Measurements from ENCODE around the gene HOXC12. TPM values are rescaled to one million over a fixed set of nuclear protein-coding genes. Genes with fewer than 3 reads are reported as not detected.

The HOXC12 gene
- total RNA-seq, 1 experiment from 2014 or later = not detected

- Histone ChIP-seq H3K4me3 (no peak overlapping the region), H3K27ac (no peak overlapping the region), H3K27me3 (peaks cover 34% of the 10 kb centered on the region), H3K9me3 (replicated peaks) (no peaks in the 10 kb centered on the region), H3K4me1 (no peaks in the 10 kb centered on the region), H3K36me3 (no peaks in the 10 kb centered on the region)
- DNase-seq = no peak
Measured at GRCh38 chr12:54004841-54005530, 50.3 kb downstream of the HOXC12 start.

DNA sequence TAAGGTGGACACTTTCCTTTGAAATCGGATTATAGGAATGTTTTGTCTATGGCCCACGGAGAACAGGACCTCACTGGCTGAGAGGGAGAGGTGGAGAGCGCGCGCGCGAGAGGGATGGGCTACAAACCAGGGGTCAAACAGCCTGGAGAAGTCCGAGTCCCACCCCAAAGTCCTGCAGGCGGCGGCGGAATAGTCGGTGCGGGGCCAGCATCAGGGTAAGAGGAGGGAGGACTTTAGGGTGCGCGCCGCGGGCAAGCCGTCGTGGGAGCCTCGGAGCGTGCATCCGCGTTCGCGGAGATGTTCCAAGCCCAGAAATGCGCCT is 50.8 kb downstream of the HOXC12 start:
- H3K9me3 ChIP-seq (replicated peaks) = no peaks in the 10 kb centered on the region
- no peaks in the 10 kb centered on the region for H3K36me3 ChIP-seq
- DNase-seq = no peak
- no peak overlapping the region for H3K4me3 ChIP-seq
- H3K4me1 ChIP-seq = no peaks in the 10 kb centered on the region
- peaks cover 39% of the 10 kb centered on the region for H3K27me3 ChIP-seq
- H3K27ac ChIP-seq = no peak overlapping the region

- Histone ChIP-seq H3K9me3 (replicated peaks) (no peaks in the 10 kb centered on the region), H3K27me3 (peaks cover 42% of the 10 kb centered on the region), H3K27ac (no peak overlapping the region), H3K36me3 (no peaks in the 10 kb centered on the region), H3K4me1 (no peaks in the 10 kb centered on the region), H3K4me3 (no peak overlapping the region)
- DNase-seq = peak; percentile 74 to 91
Measured at GRCh38 chr12:54005853-54006558, 51.3 kb downstream of the HOXC12 start.

- Histone ChIP-seq H3K36me3 (no peaks in the 10 kb centered on the region), H3K9me3 (replicated peaks) (no peaks in the 10 kb centered on the region), H3K4me1 (no peaks in the 10 kb centered on the region), H3K27ac (no peak overlapping the region), H3K4me3 (no peak overlapping the region), H3K27me3 (peaks cover 47% of the 10 kb centered on the region)
- DNase-seq = no peak
Measured at GRCh38 chr12:54006559-54007220, 52.0 kb downstream of the HOXC12 start.

GRCh38 chr12:54007538-54008259 is 53.0 kb downstream of the HOXC12 start:
- no peak overlapping the region for H3K27ac ChIP-seq
- H3K27me3 ChIP-seq = peaks cover 47% of the 10 kb centered on the region
- DNase-seq = no peak
- no peaks in the 10 kb centered on the region for H3K4me1 ChIP-seq
- no peaks in the 10 kb centered on the region for H3K9me3 ChIP-seq (replicated peaks)
- no peaks in the 10 kb centered on the region for H3K36me3 ChIP-seq
- H3K4me3 ChIP-seq = no peak overlapping the region

GRCh38 chr12:54008260-54008552 is 53.5 kb downstream of the HOXC12 start:
- H3K4me1 ChIP-seq = no peaks in the 10 kb centered on the region
- H3K9me3 ChIP-seq (replicated peaks) = no peaks in the 10 kb centered on the region
- H3K27ac ChIP-seq = no peak overlapping the region
- no peak overlapping the region for H3K4me3 ChIP-seq
- peaks cover 47% of the 10 kb centered on the region for H3K27me3 ChIP-seq
- no peak for DNase-seq
- H3K36me3 ChIP-seq = no peaks in the 10 kb centered on the region

Other genes with a start within 250 kb of the HOXC12 start
- 18.2 and 20.3 TPM in 2 replicates for gene CALCOCO1, start 227.5 kb upstream of the HOXC12 start, total RNA-seq (2014; rRNA removed; shearing (Covaris generic))
- not detected in 2 replicates for gene CISTR, start 202.9 kb upstream of the HOXC12 start, total RNA-seq (2014; rRNA removed; shearing (Covaris generic))
- gene HOXC13, start 16.1 kb upstream of the HOXC12 start, total RNA-seq (2014; rRNA removed; shearing (Covaris generic)) = 1.9 and 2.4 TPM in 2 replicates
- gene HOXC11, start 18.2 kb downstream of the HOXC12 start, total RNA-seq (2014; rRNA removed; shearing (Covaris generic)) = 1.1 and 1.2 TPM in 2 replicates
- 1.0 and 1.5 TPM in 2 replicates for gene HOTAIR, start 20.1 kb downstream of the HOXC12 start, total RNA-seq (2014; rRNA removed; shearing (Covaris generic))
- gene HOXC10, start 30.2 kb downstream of the HOXC12 start, total RNA-seq (2014; rRNA removed; shearing (Covaris generic)) = 0.51 and 0.71 TPM in 2 replicates
- 5.6 and 7.1 TPM in 2 replicates for gene HOXC9, start 45.3 kb downstream of the HOXC12 start, total RNA-seq (2014; rRNA removed; shearing (Covaris generic))
- 0.05 TPM in 1 of 2 replicates, not detected in the other for gene HOXC8, start 54.1 kb downstream of the HOXC12 start, total RNA-seq (2014; rRNA removed; shearing (Covaris generic))
- 1.3 and 2.2 TPM in 2 replicates for gene HOXC6, start 73.5 kb downstream of the HOXC12 start, total RNA-seq (2014; rRNA removed; shearing (Covaris generic))
- gene HOXC5, start 78.1 kb downstream of the HOXC12 start, total RNA-seq (2014; rRNA removed; shearing (Covaris generic)) = not detected in 2 replicates
- gene HOXC4, start 98.9 kb downstream of the HOXC12 start, total RNA-seq (2014; rRNA removed; shearing (Covaris generic)) = 4.7 and 6.3 TPM in 2 replicates
- 25.9 and 30.1 TPM in 2 replicates for gene SMUG1, start 234.1 kb downstream of the HOXC12 start, total RNA-seq (2014; rRNA removed; shearing (Covaris generic))

Measured in SJCRH30 (cell line).